Measurements from ENCODE around the gene RTEL1. TPM values are rescaled to one million over a fixed set of nuclear protein-coding genes. Genes with fewer than 3 reads are reported as not detected.
A peak's percentile ranks its signal among the peaks of the same experiment; 100 is the strongest.

RTEL1 gene, protein sequence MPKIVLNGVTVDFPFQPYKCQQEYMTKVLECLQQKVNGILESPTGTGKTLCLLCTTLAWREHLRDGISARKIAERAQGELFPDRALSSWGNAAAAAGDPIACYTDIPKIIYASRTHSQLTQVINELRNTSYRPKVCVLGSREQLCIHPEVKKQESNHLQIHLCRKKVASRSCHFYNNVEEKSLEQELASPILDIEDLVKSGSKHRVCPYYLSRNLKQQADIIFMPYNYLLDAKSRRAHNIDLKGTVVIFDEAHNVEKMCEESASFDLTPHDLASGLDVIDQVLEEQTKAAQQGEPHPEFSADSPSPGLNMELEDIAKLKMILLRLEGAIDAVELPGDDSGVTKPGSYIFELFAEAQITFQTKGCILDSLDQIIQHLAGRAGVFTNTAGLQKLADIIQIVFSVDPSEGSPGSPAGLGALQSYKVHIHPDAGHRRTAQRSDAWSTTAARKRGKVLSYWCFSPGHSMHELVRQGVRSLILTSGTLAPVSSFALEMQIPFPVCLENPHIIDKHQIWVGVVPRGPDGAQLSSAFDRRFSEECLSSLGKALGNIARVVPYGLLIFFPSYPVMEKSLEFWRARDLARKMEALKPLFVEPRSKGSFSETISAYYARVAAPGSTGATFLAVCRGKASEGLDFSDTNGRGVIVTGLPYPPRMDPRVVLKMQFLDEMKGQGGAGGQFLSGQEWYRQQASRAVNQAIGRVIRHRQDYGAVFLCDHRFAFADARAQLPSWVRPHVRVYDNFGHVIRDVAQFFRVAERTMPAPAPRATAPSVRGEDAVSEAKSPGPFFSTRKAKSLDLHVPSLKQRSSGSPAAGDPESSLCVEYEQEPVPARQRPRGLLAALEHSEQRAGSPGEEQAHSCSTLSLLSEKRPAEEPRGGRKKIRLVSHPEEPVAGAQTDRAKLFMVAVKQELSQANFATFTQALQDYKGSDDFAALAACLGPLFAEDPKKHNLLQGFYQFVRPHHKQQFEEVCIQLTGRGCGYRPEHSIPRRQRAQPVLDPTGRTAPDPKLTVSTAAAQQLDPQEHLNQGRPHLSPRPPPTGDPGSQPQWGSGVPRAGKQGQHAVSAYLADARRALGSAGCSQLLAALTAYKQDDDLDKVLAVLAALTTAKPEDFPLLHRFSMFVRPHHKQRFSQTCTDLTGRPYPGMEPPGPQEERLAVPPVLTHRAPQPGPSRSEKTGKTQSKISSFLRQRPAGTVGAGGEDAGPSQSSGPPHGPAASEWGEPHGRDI (N-terminal part only)
- 73.4 TPM for polyA plus RNA-seq (2012; ENCODE audit: insufficient read depth, insufficient read length, low read depth)

DNA sequence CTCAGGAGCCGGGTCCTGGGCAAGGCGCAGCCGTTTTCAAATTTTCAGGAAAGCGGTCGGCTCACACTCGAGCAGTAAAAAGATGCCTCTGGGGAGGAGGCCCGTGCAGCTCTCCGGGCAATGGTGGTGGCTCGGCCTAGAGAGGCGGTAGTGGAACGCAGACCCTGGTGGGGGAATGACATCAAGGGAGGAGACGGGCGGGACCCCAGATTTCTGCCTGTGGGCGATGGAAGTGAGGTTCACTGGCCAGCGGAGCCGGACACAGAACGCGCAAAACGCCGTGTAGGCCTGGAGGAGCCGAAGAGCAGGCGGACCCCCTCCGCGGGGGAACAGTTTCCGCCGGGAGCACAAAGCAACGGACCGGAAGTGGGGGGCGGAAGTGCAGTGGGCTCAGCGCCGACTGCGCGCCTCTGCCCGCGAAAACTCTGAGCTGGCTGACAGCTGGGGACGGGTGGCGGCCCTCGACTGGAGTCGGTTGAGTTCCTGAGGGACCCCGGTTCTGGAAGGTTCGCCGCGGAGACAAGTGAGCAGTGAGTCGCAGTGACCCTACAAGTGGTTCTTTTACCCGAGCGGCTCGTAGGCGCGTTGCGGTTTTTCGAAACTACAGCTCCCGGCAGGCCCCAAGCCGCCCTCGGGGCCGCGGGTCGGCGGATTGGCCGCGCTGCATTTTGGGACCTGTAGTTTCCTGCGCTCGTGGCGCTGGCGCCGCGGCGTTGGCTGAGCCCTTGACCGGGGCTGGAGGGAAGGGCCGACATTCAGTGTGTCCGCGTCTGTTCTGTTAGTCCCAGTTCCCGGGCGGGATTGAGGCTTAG, at the start of gene RTEL1:
RTEL1 (plus strand) TSS at position 376 of the 812 bp plus-strand sequence. CDS start 1,091 bp downstream, outside the sequence.
- Histone ChIP-seq H3K27me3 (no peaks in the 10 kb centered on the region), H3K4me3 (ENCODE audit: low read depth, low read length) (peak within 1 kb of the TSS; percentile 97), H3K4me1 (peaks cover 6% of the 10 kb centered on the region), H3K36me3 (peaks cover 23% of the 10 kb centered on the region), H3K9me3 (no peaks in the 10 kb centered on the region)
- peak; percentile 92 for DNase-seq
- TF ChIP-seq, protein P1, sequence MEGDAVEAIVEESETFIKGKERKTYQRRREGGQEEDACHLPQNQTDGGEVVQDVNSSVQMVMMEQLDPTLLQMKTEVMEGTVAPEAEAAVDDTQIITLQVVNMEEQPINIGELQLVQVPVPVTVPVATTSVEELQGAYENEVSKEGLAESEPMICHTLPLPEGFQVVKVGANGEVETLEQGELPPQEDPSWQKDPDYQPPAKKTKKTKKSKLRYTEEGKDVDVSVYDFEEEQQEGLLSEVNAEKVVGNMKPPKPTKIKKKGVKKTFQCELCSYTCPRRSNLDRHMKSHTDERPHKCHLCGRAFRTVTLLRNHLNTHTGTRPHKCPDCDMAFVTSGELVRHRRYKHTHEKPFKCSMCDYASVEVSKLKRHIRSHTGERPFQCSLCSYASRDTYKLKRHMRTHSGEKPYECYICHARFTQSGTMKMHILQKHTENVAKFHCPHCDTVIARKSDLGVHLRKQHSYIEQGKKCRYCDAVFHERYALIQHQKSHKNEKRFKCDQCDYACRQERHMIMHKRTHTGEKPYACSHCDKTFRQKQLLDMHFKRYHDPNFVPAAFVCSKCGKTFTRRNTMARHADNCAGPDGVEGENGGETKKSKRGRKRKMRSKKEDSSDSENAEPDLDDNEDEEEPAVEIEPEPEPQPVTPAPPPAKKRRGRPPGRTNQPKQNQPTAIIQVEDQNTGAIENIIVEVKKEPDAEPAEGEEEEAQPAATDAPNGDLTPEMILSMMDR (IDR thresholded peaks at IDR 0.05; ENCODE audit: low read depth, low read length), result no peak

DNA sequence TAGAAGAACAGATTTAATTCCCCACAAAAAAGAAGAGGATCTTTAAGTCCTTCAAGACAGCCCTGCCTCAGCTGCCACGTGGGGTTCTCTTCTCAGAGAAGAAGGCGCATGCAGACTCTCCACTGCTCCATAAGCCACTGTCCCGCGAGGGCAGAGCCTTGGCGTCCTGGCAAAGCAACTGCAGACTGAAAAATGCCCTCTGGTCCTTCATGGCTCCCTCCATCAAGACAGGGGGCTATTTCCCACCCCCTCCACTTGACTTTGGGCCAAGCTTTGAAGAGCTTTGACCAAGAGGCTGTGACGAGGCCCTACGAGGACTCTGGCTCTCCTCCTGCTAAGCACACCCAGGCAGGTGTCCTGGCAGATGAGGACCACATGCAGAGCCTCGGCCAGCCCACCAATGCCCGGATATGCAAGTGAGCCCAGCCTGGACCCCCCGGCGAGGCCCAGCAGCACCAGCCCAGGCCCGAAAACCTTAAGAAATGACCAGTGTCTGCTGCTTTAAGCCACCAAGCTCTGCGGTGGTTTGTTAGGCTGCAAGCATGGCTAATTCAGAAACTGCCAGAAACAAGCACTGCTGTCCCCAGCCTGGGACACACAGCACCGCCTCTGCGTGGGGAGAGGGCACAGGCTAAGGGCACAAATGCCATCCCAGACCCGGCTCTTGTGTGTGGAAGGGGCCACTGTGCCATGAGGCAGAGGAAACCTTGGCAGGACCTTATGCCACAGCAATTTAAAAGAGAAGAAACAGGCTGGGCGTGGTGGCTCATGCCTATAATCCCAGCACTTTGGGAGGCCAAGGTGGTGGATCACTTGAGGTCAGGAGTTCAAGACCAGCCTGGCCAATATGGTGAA, 47.3 kb upstream of the RTEL1 start:
- TF ChIP-seq, protein P1 (IDR thresholded peaks at IDR 0.05; ENCODE audit: low read depth, low read length), result no peak
- H3K4me1 ChIP-seq, result no peaks in the 10 kb centered on the region

DNA sequence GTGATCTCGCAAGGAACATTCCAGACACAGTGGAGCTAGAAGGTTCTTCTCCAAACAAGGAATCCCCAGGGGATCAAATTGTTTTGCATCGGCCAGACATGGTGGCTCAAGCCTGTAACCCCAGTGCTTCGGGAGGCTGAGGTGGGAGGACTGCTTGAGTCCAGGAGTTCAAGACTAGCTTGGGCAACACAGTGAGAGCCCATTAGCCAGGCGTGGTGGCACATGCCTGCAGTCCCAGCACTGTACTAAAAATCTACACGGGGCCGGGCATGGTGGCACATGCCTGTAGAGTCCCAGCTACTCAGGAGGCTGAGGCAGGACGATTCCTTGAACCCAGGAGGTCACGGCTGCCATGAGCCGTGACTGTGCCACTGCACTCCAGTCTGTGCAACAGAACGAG, 46.5 kb upstream of the RTEL1 start:
- no peaks in the 10 kb centered on the region for H3K4me1 ChIP-seq
- no peaks in the 10 kb centered on the region for H3K27me3 ChIP-seq
- TF ChIP-seq, protein P1 (IDR thresholded peaks at IDR 0.05; ENCODE audit: low read depth, low read length), result no peak
- peaks cover 17% of the 10 kb centered on the region; the same call in 1 of the 2 replicates for H3K36me3 ChIP-seq
- no peak overlapping the region for H3K4me3 ChIP-seq (ENCODE audit: low read depth, low read length)
- DNase-seq, result peak; percentile 1
- H3K9me3 ChIP-seq, result no peaks in the 10 kb centered on the region

More for the DNA sequence above, 47.3 kb upstream of the RTEL1 start:
- Histone ChIP-seq H3K4me3 (ENCODE audit: low read depth, low read length) (no peak overlapping the region), H3K9me3 (no peaks in the 10 kb centered on the region), H3K27me3 (no peaks in the 10 kb centered on the region), H3K36me3 (peaks cover 17% of the 10 kb centered on the region; the same call in 1 of the 2 replicates)
- DNase-seq, result no peak

DNA sequence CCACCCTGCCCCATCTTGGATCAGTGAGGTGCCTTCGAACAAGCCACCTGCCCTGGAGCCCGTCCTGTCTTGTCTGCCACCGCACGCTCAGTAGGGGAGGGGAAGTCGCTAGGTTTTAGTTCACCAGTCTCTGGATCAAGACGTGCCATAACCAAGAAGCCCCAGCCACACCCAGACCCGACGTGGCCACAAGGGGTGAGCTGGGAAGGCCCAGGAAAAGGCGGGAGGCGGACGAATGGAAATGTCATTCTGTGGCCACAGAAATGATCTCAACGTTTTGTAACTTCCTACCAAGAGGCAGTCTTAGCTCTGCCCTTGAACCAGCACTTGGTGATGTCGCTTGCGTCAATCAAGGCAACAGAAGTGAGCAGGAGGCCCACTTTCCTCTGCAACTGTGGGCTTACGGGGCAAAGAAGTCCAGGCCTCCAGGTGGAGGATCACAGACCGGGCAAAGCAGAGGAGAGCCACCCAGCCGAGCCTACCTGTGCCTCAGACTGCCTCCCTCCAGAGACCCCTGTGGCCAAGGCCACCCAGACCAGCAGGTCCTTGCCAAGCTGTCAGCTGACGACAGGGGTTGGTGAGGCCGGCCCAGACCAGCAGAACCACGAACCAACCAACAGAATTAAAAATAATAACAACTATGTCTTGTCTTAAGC, 45.7 kb upstream of the RTEL1 start:
- Histone ChIP-seq H3K36me3 (peaks cover 17% of the 10 kb centered on the region; the same call in 1 of the 2 replicates), H3K4me3 (ENCODE audit: low read depth, low read length) (no peak overlapping the region), H3K27me3 (no peaks in the 10 kb centered on the region), H3K4me1 (no peaks in the 10 kb centered on the region), H3K9me3 (no peaks in the 10 kb centered on the region)
- peak; percentile 4 for DNase-seq
- TF ChIP-seq, protein P1 (IDR thresholded peaks at IDR 0.05; ENCODE audit: low read depth, low read length), result no peak
